HEK293T (cell line): ENCODE results near the gene ZNRF3.

Source experiments
- FOXM1 ChIP-seq: fragments of 450-650 bp; IDR thresholded peaks from 2 replicates; pipeline ENCODE4 v1.6.1; 2017; ENCODE audit warnings: mild to moderate bottlenecking, borderline replicate concordance
- L3MBTL2 ChIP-seq: fragments of 450-650 bp; conservative IDR thresholded peaks from 2 replicates; pipeline ENCODE4 v1.6.1; 2016; ENCODE audit warnings: mild to moderate bottlenecking
- LEF1 ChIP-seq: fragments of 450-650 bp; IDR thresholded peaks from 2 replicates; pipeline ENCODE4 v1.6.1; 2017; ENCODE audit warnings: mild to moderate bottlenecking, borderline replicate concordance
- NFRKB ChIP-seq: fragments of 450-650 bp; IDR thresholded peaks from 2 replicates; pipeline ENCODE4 v1.6.1; 2016; ENCODE audit warnings: mild to moderate bottlenecking, moderate library complexity
- SUZ12 ChIP-seq: fragments of 450-650 bp; IDR thresholded peaks from 2 replicates; pipeline ENCODE4 v1.6.1; 2016; ENCODE audit warnings: mild to moderate bottlenecking
- TARDBP ChIP-seq: fragments of 450-650 bp; IDR thresholded peaks from 2 replicates; pipeline ENCODE4 v1.6.1; 2016

- TF ChIP-seq LEF1 (no peak), SUZ12 (no peak), NFRKB (no peak), TARDBP (no peak), FOXM1 (no peak), L3MBTL2 (no peak)
Measured at GRCh38 chr22:29048822-29049654, 165.7 kb downstream of the ZNRF3 start.
